K562 (cell line): ENCODE measurements around the gene KYAT1. TPM values are rescaled to one million over a fixed set of nuclear protein-coding genes. Genes with fewer than 3 reads are reported as not detected.

Source experiments
- ARID4B ChIP-seq: sonication (generic); formaldehyde crosslinking; IDR thresholded peaks from 2 replicates; pipeline ENCODE4 v1.8.0; 2022; ENCODE audit warnings: mild to moderate bottlenecking, missing genetic modification reagents
- FOXA3 ChIP-seq, 2 experiments: fragments of 450-650 bp in 1 of 2; sonication (generic) in 1 of 2; formaldehyde crosslinking; IDR thresholded peaks in 1 of 2; conservative IDR thresholded peaks in 1 of 2; 2 replicates each; pipeline versions ENCODE4 v1.4.0 to v1.8.0; 2020 to 2022; ENCODE audit warnings: mild to moderate bottlenecking in 2 of 2, missing genetic modification reagents in 1 of 2
- KHSRP ChIP-seq: fragments of 450-650 bp; IDR thresholded peaks from 2 replicates; pipeline ENCODE4 v1.6.1; 2017
- PREB ChIP-seq: sonication (generic); formaldehyde crosslinking; IDR thresholded peaks from 2 replicates; pipeline ENCODE4 v1.8.1; 2023; ENCODE audit warnings: mild to moderate bottlenecking, missing genetic modification reagents
- TEAD2 ChIP-seq: fragments of 450-650 bp; IDR thresholded peaks from 2 replicates; pipeline ENCODE4 v1.6.1; 2016; ENCODE audit warnings: missing genetic modification characterization, control low read depth, missing compliant biosample characterization
- ZBTB26 ChIP-seq: fragments of 450-650 bp; formaldehyde crosslinking; IDR thresholded peaks from 2 replicates; pipeline ENCODE4 v1.4.0; 2022; ENCODE audit warnings: missing genetic modification characterization
- polyA plus RNA-seq, 8 experiments: library from polyadenylated mRNA; depleted of rRNA in 4 of 8; stranded (reverse) in 5 of 8; unstranded in 3 of 8; fragments of >200 nt; fragmentation: Nextera tagmentation in 2 of 8; fragmentation: Illumina TruSeq in 1 of 8; extraction: Ambion mirVana in 2 of 8; extraction: Trizol in 1 of 8; gene quantifications; 2 replicates each; pipeline versions ENCODE4 v1.2.1 to v1.2.3, GENCODE V29; 2011 to 2014; ENCODE audit warnings: inconsistent platforms in 1 of 8, missing spikeins in 1 of 8
- total RNA-seq, 7 experiments: library from RNA; depleted of rRNA in 6 of 7; stranded (reverse); fragments of >200 nt in 6 of 7; fragmentation: Illumina TruSeq in 2 of 7; extraction: Trizol in 2 of 7; gene quantifications; 2 replicates each; pipeline versions ENCODE4 v1.2.1 to v1.2.3, GENCODE V29; 2011 to 2021; ENCODE audit warnings: low replicate concordance in 1 of 7
- TF ChIP-seq, protein P1 (sequence below): fragments of 250-450 bp; sonication (Bioruptor Pico); IDR thresholded peaks from 2 replicates; pipeline ENCODE4 v1.5.0; 2020; ENCODE audit warnings: mild to moderate bottlenecking
- TF ChIP-seq, protein P2 (sequence below): fragments of 250-450 bp; sonication (Bioruptor Pico); IDR thresholded peaks from 2 replicates; pipeline ENCODE4 v1.5.0; 2020; ENCODE audit warnings: mild to moderate bottlenecking, borderline replicate concordance
- TF ChIP-seq, protein P3 (sequence below): fragments of 250-450 bp; sonication (Bioruptor Pico); IDR thresholded peaks from 2 replicates; pipeline ENCODE4 v1.4.0; 2020; ENCODE audit warnings: mild to moderate bottlenecking, moderate library complexity

KYAT1 gene
- total and polyA plus RNA-seq, 9 of the 15 experiments (the other 6 are each of a cell fraction or from before 2014, with no cell fraction given), result 6.4 to 16.8 (median 11.1) TPM

DNA sequence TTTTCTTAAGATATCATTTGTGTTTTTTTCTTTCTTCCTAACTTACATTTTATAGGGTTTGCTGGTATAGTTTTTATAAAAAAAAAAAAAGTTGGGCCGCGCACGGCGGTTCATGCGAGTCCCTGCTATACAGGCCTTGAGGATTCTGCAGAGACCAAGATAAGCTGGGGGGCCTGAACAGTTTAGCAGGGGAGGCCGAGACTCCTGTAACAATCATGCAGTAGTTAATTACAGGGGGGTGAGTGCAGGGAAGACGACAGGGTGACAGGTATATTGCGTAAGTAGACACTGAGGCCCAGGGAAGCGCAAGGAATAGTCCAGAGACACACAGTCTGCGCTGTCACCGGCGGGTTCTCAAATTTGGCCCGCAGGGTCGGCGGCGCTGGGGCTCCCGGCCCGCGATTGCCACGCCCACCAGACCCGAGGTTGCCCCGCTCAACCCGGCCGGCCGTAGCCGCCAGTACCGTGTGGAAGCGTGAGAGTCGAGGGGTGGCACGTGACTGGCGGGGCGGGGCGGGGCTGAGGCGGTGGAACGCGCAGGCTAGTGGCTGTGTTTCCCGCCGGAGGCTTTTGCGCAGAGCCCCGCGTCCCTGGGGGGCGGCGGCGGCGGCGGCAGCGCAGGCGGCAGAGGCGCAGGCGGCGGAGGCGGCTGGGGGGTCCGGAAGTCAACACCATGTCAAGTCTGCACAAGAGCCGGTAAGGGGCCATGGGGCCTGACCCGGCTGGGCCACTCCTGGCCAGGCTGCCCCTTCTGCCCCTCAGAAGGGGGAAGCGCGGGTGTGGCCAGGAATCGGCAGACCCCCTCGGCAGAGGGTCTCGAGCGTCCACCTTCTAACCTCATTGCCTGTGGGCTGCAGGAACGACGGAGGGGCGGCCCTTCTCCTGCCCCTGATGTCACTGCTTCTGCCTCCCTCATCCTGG, 94.8 kb downstream of the KYAT1 start, which contains the start of gene TBC1D13 (continued):
- TF ChIP-seq ARID4B (CRISPR knock-in tag), result peak; percentile 98
- TF ChIP-seq PREB (CRISPR knock-in tag), result no peak
- no peak for TF ChIP-seq KHSRP
- TF ChIP-seq, protein P1, sequence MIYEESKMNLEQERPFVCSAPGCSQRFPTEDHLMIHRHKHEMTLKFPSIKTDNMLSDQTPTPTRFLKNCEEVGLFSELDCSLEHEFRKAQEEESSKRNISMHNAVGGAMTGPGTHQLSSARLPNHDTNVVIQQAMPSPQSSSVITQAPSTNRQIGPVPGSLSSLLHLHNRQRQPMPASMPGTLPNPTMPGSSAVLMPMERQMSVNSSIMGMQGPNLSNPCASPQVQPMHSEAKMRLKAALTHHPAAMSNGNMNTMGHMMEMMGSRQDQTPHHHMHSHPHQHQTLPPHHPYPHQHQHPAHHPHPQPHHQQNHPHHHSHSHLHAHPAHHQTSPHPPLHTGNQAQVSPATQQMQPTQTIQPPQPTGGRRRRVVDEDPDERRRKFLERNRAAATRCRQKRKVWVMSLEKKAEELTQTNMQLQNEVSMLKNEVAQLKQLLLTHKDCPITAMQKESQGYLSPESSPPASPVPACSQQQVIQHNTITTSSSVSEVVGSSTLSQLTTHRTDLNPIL (CRISPR knock-in tag), result no peak
- no peak for TF ChIP-seq TEAD2 (tag)
- peak in 1 of 2 experiments; percentile 90; a peak in 1 of 4 replicates for TF ChIP-seq FOXA3 (CRISPR knock-in tag; conservative IDR thresholded peaks at IDR 0.05 in 1 of 2, IDR thresholded peaks at IDR 0.05 in 1 of 2)
- TF ChIP-seq, protein P2, sequence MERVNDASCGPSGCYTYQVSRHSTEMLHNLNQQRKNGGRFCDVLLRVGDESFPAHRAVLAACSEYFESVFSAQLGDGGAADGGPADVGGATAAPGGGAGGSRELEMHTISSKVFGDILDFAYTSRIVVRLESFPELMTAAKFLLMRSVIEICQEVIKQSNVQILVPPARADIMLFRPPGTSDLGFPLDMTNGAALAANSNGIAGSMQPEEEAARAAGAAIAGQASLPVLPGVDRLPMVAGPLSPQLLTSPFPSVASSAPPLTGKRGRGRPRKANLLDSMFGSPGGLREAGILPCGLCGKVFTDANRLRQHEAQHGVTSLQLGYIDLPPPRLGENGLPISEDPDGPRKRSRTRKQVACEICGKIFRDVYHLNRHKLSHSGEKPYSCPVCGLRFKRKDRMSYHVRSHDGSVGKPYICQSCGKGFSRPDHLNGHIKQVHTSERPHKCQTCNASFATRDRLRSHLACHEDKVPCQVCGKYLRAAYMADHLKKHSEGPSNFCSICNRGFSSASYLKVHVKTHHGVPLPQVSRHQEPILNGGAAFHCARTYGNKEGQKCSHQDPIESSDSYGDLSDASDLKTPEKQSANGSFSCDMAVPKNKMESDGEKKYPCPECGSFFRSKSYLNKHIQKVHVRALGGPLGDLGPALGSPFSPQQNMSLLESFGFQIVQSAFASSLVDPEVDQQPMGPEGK (CRISPR knock-in tag), result no peak
- TF ChIP-seq, protein P3, sequence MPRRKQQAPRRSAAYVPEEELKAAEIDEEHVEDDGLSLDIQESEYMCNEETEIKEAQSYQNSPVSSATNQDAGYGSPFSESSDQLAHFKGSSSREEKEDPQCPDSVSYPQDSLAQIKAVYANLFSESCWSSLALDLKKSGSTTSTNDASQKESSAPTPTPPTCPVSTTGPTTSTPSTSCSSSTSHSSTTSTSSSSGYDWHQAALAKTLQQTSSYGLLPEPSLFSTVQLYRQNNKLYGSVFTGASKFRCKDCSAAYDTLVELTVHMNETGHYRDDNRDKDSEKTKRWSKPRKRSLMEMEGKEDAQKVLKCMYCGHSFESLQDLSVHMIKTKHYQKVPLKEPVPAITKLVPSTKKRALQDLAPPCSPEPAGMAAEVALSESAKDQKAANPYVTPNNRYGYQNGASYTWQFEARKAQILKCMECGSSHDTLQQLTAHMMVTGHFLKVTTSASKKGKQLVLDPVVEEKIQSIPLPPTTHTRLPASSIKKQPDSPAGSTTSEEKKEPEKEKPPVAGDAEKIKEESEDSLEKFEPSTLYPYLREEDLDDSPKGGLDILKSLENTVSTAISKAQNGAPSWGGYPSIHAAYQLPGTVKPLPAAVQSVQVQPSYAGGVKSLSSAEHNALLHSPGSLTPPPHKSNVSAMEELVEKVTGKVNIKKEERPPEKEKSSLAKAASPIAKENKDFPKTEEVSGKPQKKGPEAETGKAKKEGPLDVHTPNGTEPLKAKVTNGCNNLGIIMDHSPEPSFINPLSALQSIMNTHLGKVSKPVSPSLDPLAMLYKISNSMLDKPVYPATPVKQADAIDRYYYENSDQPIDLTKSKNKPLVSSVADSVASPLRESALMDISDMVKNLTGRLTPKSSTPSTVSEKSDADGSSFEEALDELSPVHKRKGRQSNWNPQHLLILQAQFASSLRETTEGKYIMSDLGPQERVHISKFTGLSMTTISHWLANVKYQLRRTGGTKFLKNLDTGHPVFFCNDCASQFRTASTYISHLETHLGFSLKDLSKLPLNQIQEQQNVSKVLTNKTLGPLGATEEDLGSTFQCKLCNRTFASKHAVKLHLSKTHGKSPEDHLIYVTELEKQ (CRISPR knock-in tag), result no peak
- no peak for TF ChIP-seq ZBTB26 (CRISPR knock-in tag)
